HUDEP-2 (cell line): Measurements from ENCODE around the gene APRT.
"Not testable (repeated sequence)": the region's sequence is repeated elsewhere in the genome, so short reads cannot be mapped to it uniquely, and the experiment has no call there.

ENCODE experiments used
- DNase-seq, 76 experiments: peaks; one replicate each; lab custom pipeline; 2025; ENCODE audit not compliant: unreplicated experiment in 76 of 76; lab: John Stamatoyannopoulos, UW

The APRT gene

GRCh38 chr16:88775825-88776224, 35.9 kb downstream of the APRT start:
- no peak for DNase-seq

DNA sequence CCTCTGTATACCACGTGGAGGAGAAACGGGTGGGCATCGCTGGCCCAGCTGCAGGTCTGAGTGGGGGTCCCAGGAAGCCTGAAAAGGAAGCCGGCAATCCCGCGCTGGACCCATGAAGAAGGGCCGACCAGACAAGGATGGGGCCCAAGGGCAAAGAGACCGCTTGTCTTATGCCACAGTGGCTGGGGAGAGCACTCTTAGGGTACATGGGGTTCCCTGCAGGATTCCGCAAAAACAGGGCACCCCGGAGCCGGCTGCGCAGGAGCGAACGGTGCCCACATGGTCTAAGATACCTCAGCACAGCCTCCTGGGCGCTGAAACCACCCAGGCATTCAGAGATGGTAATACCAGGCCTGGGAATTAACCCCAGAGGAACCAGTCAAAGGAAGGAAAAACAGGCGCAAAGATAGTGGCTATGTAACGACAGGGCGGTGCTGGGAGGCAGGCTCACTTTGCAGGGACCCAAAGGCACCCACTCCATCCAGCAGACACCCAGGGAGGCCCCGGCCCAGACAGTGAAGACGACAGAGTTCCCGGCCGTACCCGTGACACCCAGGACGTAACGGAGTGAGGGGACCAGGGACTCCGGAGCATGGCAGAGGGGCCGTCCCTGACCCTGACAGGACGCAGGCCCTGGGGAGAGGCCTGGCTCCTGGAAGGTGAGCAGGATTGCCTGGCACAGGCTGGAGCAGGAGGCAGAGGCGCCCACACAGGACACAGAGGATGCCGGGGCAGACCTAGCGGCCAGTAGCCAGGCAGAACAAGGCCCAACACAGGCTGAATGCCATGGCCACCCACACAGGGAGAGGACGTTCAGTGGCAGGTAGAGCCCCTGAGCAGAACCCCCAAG, 37.0 kb downstream of the APRT start:
- no peak for DNase-seq

DNA sequence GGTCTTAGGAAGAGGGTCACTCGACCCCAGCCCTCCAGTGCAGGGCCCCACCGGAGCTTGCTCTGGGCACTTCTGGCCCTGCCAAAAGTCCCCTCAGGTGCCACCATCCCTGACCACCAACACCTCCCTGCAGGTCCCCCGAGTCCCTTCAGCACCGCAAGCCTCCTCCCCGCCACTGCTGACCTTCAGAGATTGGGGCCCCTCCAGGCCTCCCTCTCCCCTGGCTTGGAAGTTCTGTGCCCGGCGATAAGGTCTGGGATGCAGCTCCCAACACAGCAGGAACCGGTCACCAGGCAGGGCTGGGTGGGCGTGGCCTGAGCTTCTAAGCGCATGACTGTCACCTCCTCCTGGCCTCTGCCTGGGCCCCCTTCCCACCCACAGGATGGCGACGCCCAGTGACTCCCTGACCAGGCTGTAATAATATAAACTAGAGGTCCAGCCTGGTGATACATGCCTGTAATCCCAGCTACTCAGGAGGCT, 37.9 kb downstream of the APRT start:
- peak in 70 of 76 experiments; percentile 16 to 93 (median 66) for DNase-seq

DNA sequence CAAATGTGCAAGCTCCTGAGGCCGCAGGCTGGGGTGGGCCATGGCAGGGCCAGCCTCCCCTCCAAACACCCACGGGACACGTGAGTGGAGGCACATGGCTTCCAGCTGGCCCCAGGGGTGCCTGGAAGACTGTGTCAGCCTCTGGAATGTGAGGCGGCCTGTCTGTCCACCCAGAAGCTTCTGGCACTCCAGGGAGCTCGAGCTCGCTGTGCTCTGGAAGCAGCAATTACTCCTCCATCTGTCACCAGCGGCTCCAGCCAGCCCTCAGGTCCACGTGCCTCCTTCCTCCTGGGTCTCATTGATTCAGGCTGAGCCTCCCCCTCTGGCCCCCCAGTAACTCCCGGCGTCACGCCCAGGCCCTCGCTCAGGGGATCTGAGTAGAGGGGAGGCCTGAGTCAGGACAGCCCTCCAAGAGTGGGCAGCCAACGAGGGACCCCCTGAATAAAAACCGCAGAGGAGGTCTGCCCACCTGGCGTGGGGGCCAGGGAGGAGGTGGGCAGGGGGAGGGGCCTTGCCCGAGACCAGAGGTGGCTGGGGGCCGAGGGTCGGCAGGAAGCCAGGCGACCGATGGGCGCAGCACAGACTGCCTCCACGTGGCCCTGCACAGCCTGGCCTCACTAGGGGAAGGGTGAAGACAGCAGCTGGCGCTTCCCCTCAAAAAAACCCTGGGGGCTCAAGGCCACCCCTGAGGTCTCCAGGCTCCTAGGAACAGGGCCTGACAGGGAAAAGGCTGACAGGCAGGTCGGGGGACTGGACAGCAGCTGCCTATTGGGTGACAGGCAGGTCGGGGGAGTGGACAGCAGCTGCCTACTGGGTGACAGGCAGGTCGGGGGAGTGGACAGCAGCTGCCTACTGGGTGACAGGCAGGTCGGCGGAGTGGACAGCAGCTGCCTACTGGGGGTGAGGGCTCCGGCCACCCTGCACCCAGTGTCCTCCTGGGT, 38.6 kb downstream of the APRT start:
- peak in 12 of 76 experiments; percentile 14 to 54 (median 24) for DNase-seq

DNA sequence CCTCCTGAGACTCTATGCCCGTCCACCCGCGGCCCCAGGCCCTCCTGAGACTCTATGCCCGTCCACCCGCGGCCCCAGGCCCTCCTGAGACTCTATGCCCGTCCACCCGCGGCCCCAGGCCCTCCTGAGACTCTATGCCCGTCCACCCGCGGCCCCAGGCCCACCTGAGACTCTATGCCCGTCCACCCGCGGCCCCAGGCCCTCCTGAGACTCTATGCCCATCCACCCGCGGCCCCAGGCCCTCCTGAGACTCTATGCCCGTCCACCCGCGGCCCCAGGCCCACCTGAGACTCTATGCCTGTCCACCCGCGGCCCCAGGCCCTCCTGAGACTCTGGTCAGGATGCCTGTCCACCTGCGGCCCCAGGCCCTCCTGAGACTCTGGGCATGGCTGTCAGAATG, 39.9 kb downstream of the APRT start:
- DNase-seq = not testable (repeated sequence)

DNA sequence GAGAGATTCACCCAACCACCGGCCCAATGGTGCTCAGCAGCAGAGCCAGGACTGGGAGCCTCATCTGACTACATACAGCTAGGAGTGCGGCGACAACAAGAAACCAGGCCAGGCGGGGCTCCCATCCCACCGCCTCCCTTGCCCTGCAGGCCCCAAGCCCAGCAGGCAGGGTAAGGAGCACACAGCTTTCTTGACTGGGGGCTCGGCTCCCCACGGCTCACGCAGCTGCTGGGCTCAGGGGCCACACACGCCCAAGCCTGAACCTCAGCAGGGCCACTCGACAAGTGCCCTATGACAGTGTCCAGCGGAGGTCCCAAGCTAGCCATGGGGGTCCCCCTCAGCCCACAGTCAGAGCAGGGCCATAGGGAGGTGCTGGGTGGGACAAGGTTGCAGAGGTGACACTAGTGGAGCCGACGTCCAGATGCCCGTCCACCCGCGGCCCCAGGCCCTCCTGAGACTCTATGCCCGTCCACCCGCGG, 40.4 kb downstream of the APRT start:
- DNase-seq = no peak

GRCh38 chr16:88770461-88771293, 41.1 kb downstream of the APRT start:
- DNase-seq = peak in 74 of 76 experiments; percentile 29 to 97 (median 78)

DNA sequence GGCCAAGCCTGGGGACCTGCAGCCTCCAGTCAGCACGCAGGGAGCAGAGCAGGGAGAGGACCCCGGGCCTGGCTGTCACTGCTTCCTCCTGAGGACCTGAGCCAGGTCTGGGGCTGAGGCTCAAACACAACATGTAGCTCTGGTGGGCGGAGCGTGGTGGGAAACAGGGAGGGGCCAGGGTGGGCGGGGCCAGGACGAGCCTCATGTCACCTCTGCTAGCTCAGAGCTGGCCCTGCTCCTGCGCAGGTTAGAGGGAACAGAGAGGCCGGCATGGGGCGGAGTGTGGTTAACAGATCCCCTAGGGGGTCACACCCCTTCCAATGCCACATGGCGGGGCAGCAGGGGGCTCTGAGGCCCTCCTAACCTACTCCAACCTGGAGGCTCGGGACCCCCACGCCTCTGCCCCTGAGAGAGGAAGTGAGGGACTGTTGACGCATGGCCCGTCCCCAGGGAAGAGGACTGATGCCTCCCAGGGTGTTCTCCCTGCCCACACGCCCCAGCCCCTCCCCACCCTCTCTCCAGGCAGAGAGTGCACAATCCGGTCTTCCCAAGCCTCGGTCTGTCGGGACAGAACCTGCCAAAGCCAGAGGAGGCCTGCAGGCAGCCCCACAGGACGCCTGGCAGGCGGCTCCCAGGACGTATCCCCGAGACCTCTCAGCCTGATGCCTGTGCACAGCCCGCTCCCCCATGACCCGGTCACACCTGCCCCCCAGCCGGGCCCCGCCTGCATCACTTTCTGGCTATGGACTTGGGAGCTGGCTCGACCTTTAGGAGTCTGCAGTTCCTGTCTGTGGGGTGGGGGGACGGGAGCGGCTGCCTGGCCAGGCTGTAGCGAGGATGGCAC, 41.9 kb downstream of the APRT start:
- DNase-seq = peak in 58 of 76 experiments; percentile 11 to 83 (median 56)

DNA sequence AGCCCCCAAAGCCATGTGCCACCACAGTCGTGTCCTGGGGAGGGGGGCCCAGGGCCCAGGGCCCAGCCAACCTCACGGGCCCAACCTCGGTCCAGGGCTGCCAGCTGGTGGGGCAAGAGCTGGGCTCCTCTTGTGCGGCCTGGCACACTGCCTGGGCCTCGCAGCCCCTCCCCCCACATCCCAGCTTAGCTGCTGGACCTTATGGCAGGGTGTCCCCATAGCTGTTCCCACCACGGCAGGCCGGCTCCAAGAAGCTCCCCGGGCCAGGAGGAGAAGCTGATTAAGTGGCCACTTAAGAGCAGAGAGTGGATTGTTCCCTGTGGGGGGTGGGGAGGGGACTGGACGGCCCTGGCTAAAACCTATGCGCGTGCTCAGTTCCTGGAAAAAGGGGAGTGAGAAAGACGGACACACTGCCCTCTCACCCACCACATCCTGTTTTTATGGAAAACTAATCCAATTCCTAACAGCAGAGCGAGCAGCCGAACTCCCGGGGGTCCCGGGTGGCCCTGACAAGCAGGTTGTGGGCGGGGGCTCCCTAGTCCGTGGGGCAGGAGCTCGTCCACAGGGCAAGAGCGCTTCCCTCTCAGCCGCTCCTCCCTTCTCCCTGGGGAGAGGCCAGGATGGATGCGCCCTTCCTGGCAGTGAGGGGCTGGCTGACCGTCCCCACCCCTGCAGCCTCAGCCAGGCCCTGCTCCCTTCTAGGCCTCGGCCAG, 43.5 kb downstream of the APRT start:
- peak in 18 of 76 experiments; percentile 6 to 46 (median 27) for DNase-seq

DNA sequence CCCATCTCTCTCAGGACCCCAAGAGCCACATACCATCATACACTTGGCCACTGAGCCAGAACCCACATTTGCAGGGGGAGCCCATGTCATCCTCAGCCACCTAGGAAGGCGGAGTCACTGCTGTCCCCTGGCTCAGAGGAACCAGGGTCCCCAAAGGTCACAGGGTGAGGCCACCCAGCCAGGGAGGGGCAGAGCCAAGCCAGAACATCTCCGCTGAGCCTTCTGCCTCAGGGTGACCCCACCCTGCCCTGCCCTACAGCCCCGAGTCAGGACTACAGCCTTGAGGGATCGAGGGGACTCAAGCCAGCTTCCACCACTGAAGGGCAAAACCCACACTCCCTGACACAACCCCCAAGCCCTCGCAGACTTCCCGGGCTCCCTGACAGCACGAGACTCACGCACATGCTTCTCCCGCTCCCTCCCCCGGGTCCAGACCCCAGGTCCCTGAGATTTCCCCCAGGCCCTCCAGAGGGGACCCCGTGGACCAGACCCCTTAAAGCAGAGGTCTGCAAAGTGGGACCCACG, 44.1 kb downstream of the APRT start:
- peak in 21 of 76 experiments; percentile 5 to 45 (median 19) for DNase-seq

- DNase-seq = no peak
Measured at GRCh38 chr16:88766975-88767374, 44.8 kb downstream of the APRT start.

GRCh38 chr16:88764913-88765349, 46.8 kb downstream of the APRT start:
- DNase-seq = no peak

DNA sequence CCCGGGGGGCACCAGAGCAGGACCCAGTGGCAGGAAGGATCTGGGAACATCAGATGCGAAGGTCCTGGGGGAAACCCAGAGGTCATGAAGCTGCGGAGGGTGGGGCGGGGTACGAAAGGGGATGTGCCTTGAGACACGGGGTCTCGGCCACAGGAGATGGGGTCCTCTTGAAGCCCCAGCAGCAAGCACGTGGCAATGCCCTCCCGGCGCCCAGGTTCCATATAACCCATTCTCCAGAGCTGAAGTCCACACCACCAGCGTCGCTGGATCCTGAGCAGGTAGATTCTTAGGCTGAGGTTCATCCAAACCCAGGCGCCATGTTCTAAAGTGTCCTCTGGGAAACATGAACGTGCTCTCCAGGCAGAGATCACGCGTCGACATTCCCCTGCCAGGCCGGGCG, 47.6 kb downstream of the APRT start:
- DNase-seq = no peak

DNA sequence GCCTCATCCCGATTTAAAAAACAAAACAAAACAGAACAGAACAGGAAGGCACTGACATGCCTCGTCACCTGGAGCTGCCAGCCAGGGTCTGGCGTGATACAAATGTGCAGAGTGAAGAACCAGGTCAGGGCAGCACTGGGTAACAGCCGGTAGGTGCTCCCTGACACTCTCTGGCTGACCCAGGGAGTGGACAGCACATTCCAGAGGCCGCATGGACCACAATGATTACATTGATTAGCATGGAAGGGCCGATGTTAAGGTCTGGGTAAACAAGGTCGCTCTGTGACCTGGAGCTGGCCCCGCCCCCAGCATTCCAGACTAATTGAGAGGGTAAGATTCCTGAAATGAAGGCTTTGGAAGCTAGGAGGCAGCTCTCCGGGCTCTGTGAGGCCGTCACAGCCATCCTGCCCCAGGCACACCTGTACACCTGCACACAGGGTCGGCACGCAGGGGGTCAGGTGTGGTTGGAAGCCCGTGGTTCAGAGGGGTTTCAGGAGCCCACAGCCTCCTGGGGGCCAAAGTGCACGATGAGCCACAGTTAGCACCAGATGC, 48.1 kb downstream of the APRT start:
- no peak for DNase-seq

- DNase-seq = no peak
Measured at GRCh38 chr16:88762941-88763340, 48.8 kb downstream of the APRT start.

DNA sequence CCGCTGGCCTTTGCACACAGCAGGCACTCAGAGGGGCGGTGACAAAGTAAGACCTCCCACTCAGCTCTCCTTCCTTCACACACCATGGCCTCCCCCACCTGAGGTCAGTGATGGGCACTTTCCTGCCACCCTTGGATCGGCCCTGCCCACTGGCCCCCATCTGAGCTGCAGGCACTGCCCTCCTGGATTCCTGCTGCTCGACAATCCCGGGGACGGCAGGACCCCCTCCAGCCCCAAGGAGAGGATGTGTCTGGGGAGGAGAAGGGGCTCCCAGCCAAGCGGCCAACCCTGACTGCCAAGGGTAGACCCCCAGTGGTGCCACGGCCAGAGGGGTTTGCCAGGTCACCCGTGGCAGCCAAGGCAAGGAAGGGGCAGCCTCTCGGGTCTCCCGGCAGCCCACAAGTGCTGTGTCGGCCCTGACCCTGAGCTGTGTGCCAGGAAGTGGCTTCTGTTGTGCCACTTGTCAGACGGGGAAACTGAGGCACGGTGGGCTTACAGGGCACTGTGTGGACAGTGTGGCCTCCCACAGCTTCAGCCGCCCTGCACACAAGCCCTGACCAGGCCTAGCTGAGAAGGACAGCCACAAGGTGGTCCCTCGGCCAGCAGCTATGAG, 49.4 kb downstream of the APRT start:
- no peak for DNase-seq

- no peak for DNase-seq
Measured at GRCh38 chr16:88761830-88762229, 49.9 kb downstream of the APRT start.

DNA sequence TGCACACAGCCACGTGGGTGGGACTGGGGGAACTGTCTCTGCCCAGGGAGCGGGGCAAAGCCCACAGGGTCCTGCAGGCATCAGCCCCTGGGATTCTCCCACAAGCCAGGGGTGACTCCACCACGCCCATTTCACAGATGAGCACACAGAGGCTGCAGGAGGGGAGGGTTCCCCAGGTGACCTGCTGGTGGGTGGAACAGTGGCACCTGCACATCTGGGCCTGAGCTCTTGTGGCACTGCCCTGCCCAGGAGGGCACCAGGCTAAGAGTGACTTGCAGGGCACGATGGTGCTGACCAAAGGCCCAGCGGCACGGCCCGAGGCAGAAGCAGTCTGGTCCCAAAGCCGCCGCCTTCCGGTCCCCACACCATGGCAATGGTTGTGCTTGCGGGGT, 50.6 kb downstream of the APRT start:
- no peak for DNase-seq
